DND-41 (cell line): Measurements from ENCODE around the gene ISYNA1.
A peak's percentile ranks its signal among the peaks of the same experiment; 100 is the strongest.

Experiments
- ATAC-seq: fragments of 200-7000 bp; cut with Tn5 transposase; 3 replicates; pipeline ENCODE4 v1.9.1; 2021; ENCODE audit warnings: low read depth; ENCODE audit not compliant: insufficient read depth
- DNase-seq: peaks from one replicate; pipeline ENCODE4 v3.0.0-alpha.2; 2020
- H2AFZ ChIP-seq: 2 replicates; pipeline ENCODE4 v1.6.0; 2012; ENCODE audit warnings: low read depth, low read length
- H3K27ac ChIP-seq: 2 replicates; pipeline ENCODE4 v1.5.1; 2012; ENCODE audit warnings: low read length, inconsistent platforms
- H3K27me3 ChIP-seq: fragments of 200-600 bp; sonication (generic); 2 replicates; pipeline ENCODE4 v1.6.0; 2012; ENCODE audit warnings: low read length, mild to moderate bottlenecking, inconsistent platforms; ENCODE audit not compliant: insufficient read depth, poor library complexity
- H3K36me3 ChIP-seq: 2 replicates; pipeline ENCODE4 v1.5.1; 2012; ENCODE audit warnings: low read length, inconsistent platforms; ENCODE audit not compliant: insufficient read depth
- H3K4me1 ChIP-seq: 2 replicates; pipeline ENCODE4 v1.5.1; 2012; ENCODE audit warnings: mild to moderate bottlenecking, low read length; ENCODE audit not compliant: insufficient read depth
- H3K4me2 ChIP-seq: 2 replicates; pipeline ENCODE4 v1.6.0; 2012; ENCODE audit warnings: mild to moderate bottlenecking, moderate library complexity, low read length, inconsistent platforms; ENCODE audit not compliant: insufficient read depth
- H3K4me3 ChIP-seq, 2 experiments: fragments of 200-600 bp in 1 of 2; shearing (Covaris generic) in 1 of 2; 2 replicates each; pipeline ENCODE4 v1.5.1; 2012 to 2016; ENCODE audit warnings: inconsistent platforms in 2 of 2, low read length in 2 of 2, mild to moderate bottlenecking in 2 of 2, low read depth in 1 of 2, moderate library complexity in 1 of 2
- H3K79me2 ChIP-seq: 2 replicates; pipeline ENCODE4 v1.6.0; 2012; ENCODE audit warnings: low read length, inconsistent platforms; ENCODE audit not compliant: insufficient read depth
- H3K9ac ChIP-seq: 2 replicates; pipeline ENCODE4 v1.6.0; 2012; ENCODE audit warnings: low read depth, mild to moderate bottlenecking, inconsistent platforms, low read length, moderate library complexity
- H3K9me3 ChIP-seq: 2 replicates; pipeline ENCODE4 v1.5.1; 2012; ENCODE audit warnings: low read length, moderate library complexity, mild to moderate bottlenecking, inconsistent platforms; ENCODE audit not compliant: insufficient read depth, severe bottlenecking
- H4K20me1 ChIP-seq: 2 replicates; pipeline ENCODE4 v1.6.0; 2012; ENCODE audit warnings: low read length; ENCODE audit not compliant: insufficient read depth
- EZH2 ChIP-seq: IDR thresholded peaks from 3 replicates; pipeline ENCODE4 v1.6.1; 2012; ENCODE audit warnings: borderline replicate concordance, low read depth, mild to moderate bottlenecking, moderate library complexity, low read length, inconsistent platforms; ENCODE audit not compliant: severe bottlenecking
- TF ChIP-seq, protein P1 (sequence below): IDR thresholded peaks from 2 replicates; pipeline ENCODE4 v1.5.1; 2012; ENCODE audit warnings: borderline replicate concordance, low read length, moderate library complexity, mild to moderate bottlenecking; ENCODE audit not compliant: poor library complexity, severe bottlenecking; ENCODE audit errors: extremely low read depth

The ISYNA1 gene

DNA sequence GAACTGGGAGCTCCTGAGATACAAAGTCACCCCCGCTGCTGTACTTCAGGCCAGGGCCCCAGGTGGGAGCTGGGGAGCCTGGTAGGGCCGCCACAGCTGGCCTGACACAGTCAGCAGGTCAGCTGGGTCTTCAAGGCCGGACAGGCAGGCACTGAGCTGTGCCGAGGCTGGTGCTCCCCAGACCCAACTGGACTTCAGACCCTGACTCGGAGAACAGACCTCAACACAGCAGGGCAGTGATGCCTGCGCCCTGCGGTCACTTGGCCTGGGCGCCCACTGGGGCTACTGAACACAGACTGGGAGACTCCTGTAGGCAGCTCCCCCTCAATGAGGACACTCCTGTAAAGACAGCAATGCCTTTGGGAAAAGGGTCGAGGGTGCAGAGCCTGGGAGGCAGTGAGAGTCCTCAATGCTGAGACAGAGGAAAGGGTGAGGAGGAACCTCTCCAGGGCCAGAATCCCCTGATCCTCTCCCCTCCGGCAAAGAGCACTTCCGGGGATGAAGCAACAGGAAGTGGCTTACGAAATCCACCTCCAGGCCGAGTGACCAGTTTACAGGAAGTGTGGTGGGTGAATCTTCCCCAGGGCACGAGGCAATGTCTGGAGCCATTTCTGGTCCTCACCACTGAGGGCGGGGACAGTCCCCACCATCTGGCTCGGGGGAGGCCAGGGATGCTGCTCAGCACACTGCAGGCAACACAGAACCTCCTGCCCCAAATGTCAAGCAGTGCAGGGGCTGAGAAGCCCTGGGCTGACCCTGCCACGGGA, 40.8 kb upstream of the ISYNA1 start:
- no peak overlapping the region for H2AFZ ChIP-seq
- no peak overlapping the region for H3K4me3 ChIP-seq
- no peak overlapping the region for H3K9ac ChIP-seq
- H3K9me3 ChIP-seq = no peaks in the 10 kb centered on the region
- H3K4me2 ChIP-seq = no peak overlapping the region
- no peak for TF ChIP-seq EZH2
- TF ChIP-seq, protein P1, sequence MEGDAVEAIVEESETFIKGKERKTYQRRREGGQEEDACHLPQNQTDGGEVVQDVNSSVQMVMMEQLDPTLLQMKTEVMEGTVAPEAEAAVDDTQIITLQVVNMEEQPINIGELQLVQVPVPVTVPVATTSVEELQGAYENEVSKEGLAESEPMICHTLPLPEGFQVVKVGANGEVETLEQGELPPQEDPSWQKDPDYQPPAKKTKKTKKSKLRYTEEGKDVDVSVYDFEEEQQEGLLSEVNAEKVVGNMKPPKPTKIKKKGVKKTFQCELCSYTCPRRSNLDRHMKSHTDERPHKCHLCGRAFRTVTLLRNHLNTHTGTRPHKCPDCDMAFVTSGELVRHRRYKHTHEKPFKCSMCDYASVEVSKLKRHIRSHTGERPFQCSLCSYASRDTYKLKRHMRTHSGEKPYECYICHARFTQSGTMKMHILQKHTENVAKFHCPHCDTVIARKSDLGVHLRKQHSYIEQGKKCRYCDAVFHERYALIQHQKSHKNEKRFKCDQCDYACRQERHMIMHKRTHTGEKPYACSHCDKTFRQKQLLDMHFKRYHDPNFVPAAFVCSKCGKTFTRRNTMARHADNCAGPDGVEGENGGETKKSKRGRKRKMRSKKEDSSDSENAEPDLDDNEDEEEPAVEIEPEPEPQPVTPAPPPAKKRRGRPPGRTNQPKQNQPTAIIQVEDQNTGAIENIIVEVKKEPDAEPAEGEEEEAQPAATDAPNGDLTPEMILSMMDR = no peak
- peak; percentile 66; the same call in 2 of the 3 replicates for ATAC-seq
- peak overlapping the region; percentile 18; the same call in 1 of the 2 replicates for H3K27ac ChIP-seq
- no peaks in the 10 kb centered on the region for H3K27me3 ChIP-seq
- H3K4me1 ChIP-seq = no peaks in the 10 kb centered on the region; the same call in 1 of the 2 replicates
- H4K20me1 ChIP-seq = peaks cover 87% of the 10 kb centered on the region
- H3K36me3 ChIP-seq = no peaks in the 10 kb centered on the region
- H3K79me2 ChIP-seq = peaks cover 87% of the 10 kb centered on the region
- peak; percentile 45 for DNase-seq

DNA sequence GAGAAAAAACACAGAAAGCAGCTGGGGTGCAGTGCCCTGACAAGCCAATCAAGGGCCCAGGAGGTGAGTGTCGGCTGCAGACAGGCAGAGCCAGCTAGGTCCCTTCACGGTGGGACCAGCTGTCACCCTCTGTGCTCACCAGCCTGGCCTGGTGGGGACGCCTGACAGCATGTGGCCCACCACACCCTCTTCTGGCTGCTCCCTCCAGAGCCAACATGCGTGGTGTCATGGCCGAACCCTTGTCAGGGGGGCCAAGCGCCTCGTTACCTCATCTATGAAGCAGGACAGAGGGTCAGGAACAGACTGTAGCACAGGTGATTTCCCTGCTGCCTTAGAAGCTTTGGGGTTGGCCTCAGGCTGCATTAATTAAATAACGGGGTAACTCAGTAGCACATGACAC, 40.0 kb upstream of the ISYNA1 start:
- TF ChIP-seq, protein P1 = no peak
- Histone ChIP-seq H3K9me3 (no peaks in the 10 kb centered on the region), H3K27ac (no peak overlapping the region), H2AFZ (no peak overlapping the region), H3K79me2 (peaks cover 85% of the 10 kb centered on the region), H3K4me2 (no peak overlapping the region), H3K9ac (no peak overlapping the region), H3K4me1 (no peaks in the 10 kb centered on the region; the same call in 1 of the 2 replicates), H3K4me3 (no peak overlapping the region), H4K20me1 (peaks cover 87% of the 10 kb centered on the region), H3K27me3 (no peaks in the 10 kb centered on the region), H3K36me3 (0 out of 2 replicates have a peak, but pooled peaks cover 1% of the 10 kb centered on the region)
- ATAC-seq (no peak), DNase-seq (no peak)

DNA sequence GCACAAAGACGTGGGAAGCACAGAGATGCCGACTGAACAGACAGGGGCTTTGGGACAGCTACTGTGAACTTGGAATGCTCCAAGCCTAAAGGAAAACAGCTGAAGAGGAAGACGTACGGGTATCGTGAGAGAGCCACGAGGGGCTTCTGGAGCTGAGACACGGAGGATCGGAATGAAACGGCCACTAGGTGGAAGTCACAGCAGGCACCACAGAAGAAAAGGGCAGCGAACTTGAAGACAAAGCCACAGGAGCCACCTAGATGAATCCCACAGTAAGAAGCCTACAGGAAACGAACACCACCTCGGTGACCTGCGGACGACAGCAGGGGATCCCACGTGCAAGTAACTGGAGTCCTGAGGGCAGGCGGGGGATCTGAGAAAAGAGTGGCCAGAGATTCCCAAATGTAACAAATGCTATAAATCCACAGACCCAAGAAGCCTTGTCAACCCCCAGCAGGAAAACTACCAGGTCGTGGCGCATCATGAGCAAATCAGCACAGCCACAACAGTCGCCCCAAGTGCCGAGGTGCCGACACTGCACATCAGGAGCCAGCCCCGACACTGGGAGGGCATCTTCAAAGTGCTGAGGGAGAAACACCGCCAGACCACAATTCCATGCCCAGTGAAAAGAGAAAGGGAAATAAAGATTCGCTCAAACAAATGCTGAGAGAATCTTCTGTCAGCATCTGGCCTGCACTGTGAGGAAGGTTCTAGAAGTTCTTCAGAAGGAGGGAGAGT, 39.3 kb upstream of the ISYNA1 start:
- H3K9ac ChIP-seq = no peak overlapping the region

More for the DNA sequence above, 39.3 kb upstream of the ISYNA1 start:
- Histone ChIP-seq H3K27me3 (no peaks in the 10 kb centered on the region), H3K9me3 (no peaks in the 10 kb centered on the region), H3K4me3 (no peak overlapping the region), H3K27ac (no peak overlapping the region), H2AFZ (no peak overlapping the region), H3K4me1 (no peaks in the 10 kb centered on the region; the same call in 1 of the 2 replicates), H3K79me2 (peaks cover 80% of the 10 kb centered on the region), H3K4me2 (no peak overlapping the region), H3K36me3 (0 out of 2 replicates have a peak, but pooled peaks cover 9% of the 10 kb centered on the region), H4K20me1 (peaks cover 90% of the 10 kb centered on the region)
- TF ChIP-seq, protein P1 = no peak
- TF ChIP-seq EZH2 = no peak
- DNase-seq (no peak), ATAC-seq (no peak)
